ENCODE data around the gene SPATA32. TPM values are rescaled to one million over a fixed set of nuclear protein-coding genes. Genes with fewer than 3 reads are reported as not detected.

Gene SPATA32
- total RNA-seq, 1 experiment from 2014 or later, result 0.81 TPM

- H3K4me1 Mint-ChIP-seq, result peaks cover 20 to 21% of the 10 kb centered on the region in 2 experiments
- TF ChIP-seq, protein P1, sequence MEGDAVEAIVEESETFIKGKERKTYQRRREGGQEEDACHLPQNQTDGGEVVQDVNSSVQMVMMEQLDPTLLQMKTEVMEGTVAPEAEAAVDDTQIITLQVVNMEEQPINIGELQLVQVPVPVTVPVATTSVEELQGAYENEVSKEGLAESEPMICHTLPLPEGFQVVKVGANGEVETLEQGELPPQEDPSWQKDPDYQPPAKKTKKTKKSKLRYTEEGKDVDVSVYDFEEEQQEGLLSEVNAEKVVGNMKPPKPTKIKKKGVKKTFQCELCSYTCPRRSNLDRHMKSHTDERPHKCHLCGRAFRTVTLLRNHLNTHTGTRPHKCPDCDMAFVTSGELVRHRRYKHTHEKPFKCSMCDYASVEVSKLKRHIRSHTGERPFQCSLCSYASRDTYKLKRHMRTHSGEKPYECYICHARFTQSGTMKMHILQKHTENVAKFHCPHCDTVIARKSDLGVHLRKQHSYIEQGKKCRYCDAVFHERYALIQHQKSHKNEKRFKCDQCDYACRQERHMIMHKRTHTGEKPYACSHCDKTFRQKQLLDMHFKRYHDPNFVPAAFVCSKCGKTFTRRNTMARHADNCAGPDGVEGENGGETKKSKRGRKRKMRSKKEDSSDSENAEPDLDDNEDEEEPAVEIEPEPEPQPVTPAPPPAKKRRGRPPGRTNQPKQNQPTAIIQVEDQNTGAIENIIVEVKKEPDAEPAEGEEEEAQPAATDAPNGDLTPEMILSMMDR (conservative IDR thresholded peaks at IDR 0.05), result no peak
- Histone ChIP-seq H2BK20ac (ENCODE audit: low read depth, low read length, poor library complexity, severe bottlenecking) (no peak overlapping the region), H3K4ac (ENCODE audit: low read depth, low read length) (no peak overlapping the region), H2AFZ (ENCODE audit: low read length) (no peak overlapping the region), H2BK12ac (ENCODE audit: insufficient read length, low read depth, low read length) (no peak overlapping the region), H3T11ph (ENCODE audit: low read length) (no peak overlapping the region), H3K23me2 (ENCODE audit: insufficient read length, low read depth, low read length, poor library complexity, severe bottlenecking) (peaks cover 2% of the 10 kb centered on the region), H2AK5ac (ENCODE audit: insufficient read length, low read length) (no peak overlapping the region), H4K8ac (replicated peaks; ENCODE audit: insufficient read length, low read depth, low read length) (no peak overlapping the region), H3K79me2 (ENCODE audit: insufficient read depth, low read length) (peaks cover 6% of the 10 kb centered on the region; the same call in 1 of the 2 replicates), H3K56ac (ENCODE audit: insufficient read length, low read depth, low read length) (no peak overlapping the region), H3K27ac (ENCODE audit: insufficient read length, low read depth, low read length) (no peak overlapping the region), H3K14ac (ENCODE audit: insufficient read depth, low read length) (no peak overlapping the region), H4K5ac (ENCODE audit: insufficient read length, low read depth, low read length) (no peak overlapping the region), H3K9ac (ENCODE audit: extremely low read depth, insufficient read length, low read length) (no peak overlapping the region), H3K18ac (ENCODE audit: insufficient read length, low read depth, low read length) (no peak overlapping the region), H3K23ac (ENCODE audit: insufficient read length, low read depth, low read length) (no peak overlapping the region), H2BK120ac (ENCODE audit: low read depth, low read length, poor library complexity, severe bottlenecking) (no peak overlapping the region), H3K4me2 (ENCODE audit: insufficient read depth, insufficient read length, low read length) (no peak overlapping the region), H2BK15ac (ENCODE audit: low read depth, low read length) (no peak overlapping the region), H4K91ac (ENCODE audit: insufficient read length, low read depth, low read length) (peak overlapping the region; percentile 23), H3K79me1 (ENCODE audit: insufficient read depth, low read depth, low read length, poor library complexity, severe bottlenecking) (no peaks in the 10 kb centered on the region), H2BK5ac (ENCODE audit: insufficient read length, low read length) (no peak overlapping the region), H4K20me1 (ENCODE audit: control insufficient read depth, insufficient read depth, insufficient read length) (no peaks in the 10 kb centered on the region), H3K27me3 (ENCODE audit: insufficient read depth, low read length) (no peaks in the 10 kb centered on the region), H3K4me1 (ENCODE audit: insufficient read depth, low read length) (no peaks in the 10 kb centered on the region), H3K9me3 (ENCODE audit: control insufficient read depth, low read depth, low read length) (no peaks in the 10 kb centered on the region)
- no peaks in the 10 kb centered on the region for H3K27me3 Mint-ChIP-seq (ENCODE audit: low read depth)
- no peak overlapping the region for H3K4me3 Mint-ChIP-seq
- no peaks in the 10 kb centered on the region for H3K9me3 Mint-ChIP-seq
- WGBS (ENCODE audit: extremely low coverage, insufficient read length, low lambda C conversion rate), result no CpG with 5 or more reads among the region's 5 CpGs
- DNase-seq, result no peak
- H3K36me3 Mint-ChIP-seq (ENCODE audit: insufficient read depth in 1 of 3, low read depth in 3 of 3), result peaks cover 0 to 8% (median 3%) of the 10 kb centered on the region in 3 experiments; a peak in 4 of 7 replicates
- no peak overlapping the region for H3K27ac Mint-ChIP-seq
Observed at GRCh38 chr17:45308840-45309239, 46.9 kb upstream of the SPATA32 start.
